Skeletal muscle cell (primary cell): ENCODE data around the gene ARL6IP6.

Source experiments
- DNase-seq: peaks from one replicate; pipeline ENCODE4 v3.0.0-alpha.2; 2010; ENCODE audit warnings: low read depth
- H3K4me3 ChIP-seq: 2 replicates; pipeline ENCODE4 v1.5.1; 2011; ENCODE audit warnings: low read depth, mild to moderate bottlenecking, control low read depth, low read length, moderate library complexity

The ARL6IP6 gene

GRCh38 chr2:152718076-152718908 lies at the start of gene ARL6IP6:
ARL6IP6 (plus strand) TSS chr2:152718620; CDS start chr2:152718625, 5 bp downstream.
- peak within 1 kb of the TSS; percentile 87 for H3K4me3 ChIP-seq
- DNase-seq = peak; percentile 58

GRCh38 chr2:152674334-152674733 lies 44.1 kb upstream of the ARL6IP6 start:
- no peak overlapping the region for H3K4me3 ChIP-seq
- no peak for DNase-seq

- peak; percentile 6 for DNase-seq
Measured at GRCh38 chr2:152676461-152676860, 42.0 kb upstream of the ARL6IP6 start.

GRCh38 chr2:152678808-152679207 lies 39.6 kb upstream of the ARL6IP6 start:
- DNase-seq = no peak
- no peak overlapping the region for H3K4me3 ChIP-seq

More at GRCh38 chr2:152676461-152676860, 42.0 kb upstream of the ARL6IP6 start:
- no peak overlapping the region for H3K4me3 ChIP-seq

- H3K4me3 ChIP-seq = no peak overlapping the region
- DNase-seq = no peak
Measured at GRCh38 chr2:152682663-152683062, 35.8 kb upstream of the ARL6IP6 start.

GRCh38 chr2:152683400-152683799 lies 35.0 kb upstream of the ARL6IP6 start:
- H3K4me3 ChIP-seq = no peak overlapping the region
- no peak for DNase-seq

GRCh38 chr2:152686321-152686720 lies 32.1 kb upstream of the ARL6IP6 start:
- DNase-seq = no peak
- H3K4me3 ChIP-seq = no peak overlapping the region

GRCh38 chr2:152693033-152693432 lies 25.4 kb upstream of the ARL6IP6 start:
- DNase-seq = no peak
- no peak overlapping the region for H3K4me3 ChIP-seq

- peak overlapping the region; percentile 30 for H3K4me3 ChIP-seq
- peak; percentile 27 for DNase-seq
Measured at GRCh38 chr2:152694161-152694661, 24.2 kb upstream of the ARL6IP6 start.

GRCh38 chr2:152695763-152696162 lies 22.7 kb upstream of the ARL6IP6 start:
- H3K4me3 ChIP-seq = no peak overlapping the region
- no peak for DNase-seq

GRCh38 chr2:152696476-152696875 lies 21.9 kb upstream of the ARL6IP6 start:
- no peak overlapping the region for H3K4me3 ChIP-seq
- no peak for DNase-seq

GRCh38 chr2:152701198-152701597 lies 17.2 kb upstream of the ARL6IP6 start:
- no peak overlapping the region for H3K4me3 ChIP-seq
- DNase-seq = no peak

- DNase-seq = no peak
- H3K4me3 ChIP-seq = no peak overlapping the region
Measured at GRCh38 chr2:152706477-152707021, 11.9 kb upstream of the ARL6IP6 start.

- H3K4me3 ChIP-seq = no peak overlapping the region
Measured at GRCh38 chr2:152708742-152709141, 9.7 kb upstream of the ARL6IP6 start.

GRCh38 chr2:152710713-152711112 lies 7.7 kb upstream of the ARL6IP6 start:
- H3K4me3 ChIP-seq = no peak overlapping the region
- DNase-seq = no peak

More at GRCh38 chr2:152708742-152709141, 9.7 kb upstream of the ARL6IP6 start:
- no peak for DNase-seq

GRCh38 chr2:152715112-152715511 lies 3.3 kb upstream of the ARL6IP6 start:
- no peak for DNase-seq
- H3K4me3 ChIP-seq = no peak overlapping the region

GRCh38 chr2:152715854-152716428 lies 2.5 kb upstream of the ARL6IP6 start:
- H3K4me3 ChIP-seq = peak overlapping the region; percentile 87
- no peak for DNase-seq

- no peak for DNase-seq
- H3K4me3 ChIP-seq = peak overlapping the region; percentile 87
Measured at GRCh38 chr2:152716805-152717227, 1.6 kb upstream of the ARL6IP6 start.

GRCh38 chr2:152717228-152718075 lies 968 bp upstream of the ARL6IP6 start, which contains the start of gene PRPF40A:
PRPF40A (minus strand) TSS chr2:152717461; CDS start chr2:152717439, 22 bp downstream.
- peak; percentile 95 for DNase-seq
- peak within 1 kb of the TSS; percentile 87 for H3K4me3 ChIP-seq
